SK-N-SH treated with all-trans-retinoic acid at 6 μM for 48 hours (cell line): ENCODE measurements around the gene SERTAD2.

Experiments used
- ZFP3 ChIP-seq: fragments of 250-450 bp; sonication (Bioruptor Pico); IDR thresholded peaks from 2 replicates; pipeline ENCODE4 v1.5.0; 2020; ENCODE audit warnings: mild to moderate bottlenecking, moderate library complexity
- ZFP30 ChIP-seq: fragments of 450-650 bp; formaldehyde crosslinking; IDR thresholded peaks from 2 replicates; pipeline ENCODE4 v1.5.0; 2022; ENCODE audit warnings: mild to moderate bottlenecking, moderate library complexity
- TF ChIP-seq, protein P1 (sequence below): fragments of 250-450 bp; sonication (Bioruptor Pico); IDR thresholded peaks from 2 replicates; pipeline ENCODE4 v1.8.0; 2020; ENCODE audit warnings: mild to moderate bottlenecking, moderate library complexity, borderline replicate concordance

DNA sequence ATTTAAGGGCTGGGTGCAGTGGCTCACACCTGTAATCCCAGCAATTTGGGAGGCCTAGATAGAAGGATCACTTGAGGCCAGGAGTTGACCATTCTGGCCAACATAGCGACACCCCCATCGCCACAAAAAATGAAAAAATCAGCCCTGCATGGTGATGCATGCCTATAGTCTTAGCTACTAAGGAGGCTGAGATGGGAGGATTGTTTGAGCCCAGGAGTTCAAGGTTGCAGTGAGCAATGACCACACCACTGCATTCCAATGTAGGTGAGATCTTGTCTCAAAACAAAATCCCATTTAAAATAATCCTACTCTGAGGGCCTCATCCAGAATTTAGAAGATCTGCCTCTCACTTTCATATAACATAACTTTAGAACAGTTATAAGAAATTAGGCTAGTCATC lies 2.7 kb upstream of the SERTAD2 start:
- TF ChIP-seq ZFP3 (CRISPR knock-in tag): no peak
- no peak for TF ChIP-seq ZFP30 (CRISPR knock-in tag)
- TF ChIP-seq, protein P1, sequence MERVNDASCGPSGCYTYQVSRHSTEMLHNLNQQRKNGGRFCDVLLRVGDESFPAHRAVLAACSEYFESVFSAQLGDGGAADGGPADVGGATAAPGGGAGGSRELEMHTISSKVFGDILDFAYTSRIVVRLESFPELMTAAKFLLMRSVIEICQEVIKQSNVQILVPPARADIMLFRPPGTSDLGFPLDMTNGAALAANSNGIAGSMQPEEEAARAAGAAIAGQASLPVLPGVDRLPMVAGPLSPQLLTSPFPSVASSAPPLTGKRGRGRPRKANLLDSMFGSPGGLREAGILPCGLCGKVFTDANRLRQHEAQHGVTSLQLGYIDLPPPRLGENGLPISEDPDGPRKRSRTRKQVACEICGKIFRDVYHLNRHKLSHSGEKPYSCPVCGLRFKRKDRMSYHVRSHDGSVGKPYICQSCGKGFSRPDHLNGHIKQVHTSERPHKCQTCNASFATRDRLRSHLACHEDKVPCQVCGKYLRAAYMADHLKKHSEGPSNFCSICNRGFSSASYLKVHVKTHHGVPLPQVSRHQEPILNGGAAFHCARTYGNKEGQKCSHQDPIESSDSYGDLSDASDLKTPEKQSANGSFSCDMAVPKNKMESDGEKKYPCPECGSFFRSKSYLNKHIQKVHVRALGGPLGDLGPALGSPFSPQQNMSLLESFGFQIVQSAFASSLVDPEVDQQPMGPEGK (CRISPR knock-in tag): no peak
